HepG2 (cell line): ENCODE measurements around the gene METTL25. TPM values are rescaled to one million over a fixed set of nuclear protein-coding genes. Genes with fewer than 3 reads are reported as not detected.
A peak's percentile ranks its signal among the peaks of the same experiment; 100 is the strongest.

ENCODE experiments used
- AGO2 ChIP-seq: fragments of 200-400 bp; formaldehyde crosslinking; optimal IDR thresholded peaks from 2 replicates; pipeline ENCODE3; 2017; ENCODE audit warnings: mild to moderate bottlenecking, low read depth, low read length, moderate library complexity
- ERF ChIP-seq: IDR thresholded peaks from 2 replicates; pipeline ENCODE4 v1.6.1; 2018; ENCODE audit warnings: missing biosample characterization, missing genetic modification reagents
- GABPA ChIP-seq, 2 experiments: IDR thresholded peaks; 2 replicates each; pipeline ENCODE4 v1.6.1; 2011 to 2016; ENCODE audit warnings: low read depth in 2 of 2, low read length in 1 of 2, missing biosample characterization in 1 of 2, missing genetic modification characterization in 1 of 2
- GMEB2 ChIP-seq: IDR thresholded peaks from 2 replicates; pipeline ENCODE4 v1.6.1; 2016; ENCODE audit warnings: missing biosample characterization, missing genetic modification reagents, low read depth
- HNRNPL ChIP-seq: fragments of 200-400 bp; formaldehyde crosslinking; IDR thresholded peaks from 2 replicates; pipeline ENCODE4 v1.6.1; 2017; ENCODE audit warnings: mild to moderate bottlenecking, low read depth, low read length
- MAF1 ChIP-seq: sonication (generic); formaldehyde crosslinking; IDR thresholded peaks from 2 replicates; pipeline ENCODE4 v1.5.0; 2020; ENCODE audit warnings: missing genetic modification reagents, borderline replicate concordance
- MIER2 ChIP-seq: IDR thresholded peaks from 2 replicates; pipeline ENCODE4 v1.6.1; 2016; ENCODE audit warnings: missing biosample characterization, missing genetic modification reagents
- MIER3 ChIP-seq: IDR thresholded peaks from 2 replicates; pipeline ENCODE4 v1.6.1; 2016; ENCODE audit warnings: missing compliant biosample characterization, borderline replicate concordance
- MLX ChIP-seq: IDR thresholded peaks from 2 replicates; pipeline ENCODE4 v1.6.1; 2016
- NR2F6 ChIP-seq, 2 experiments: IDR thresholded peaks; 2 replicates each; pipeline ENCODE4 v1.6.1; 2016; ENCODE audit warnings: antibody characterized with exemption in 1 of 2, mild to moderate bottlenecking in 1 of 2
- PRDM15 ChIP-seq: sonication (generic); formaldehyde crosslinking; IDR thresholded peaks from 2 replicates; pipeline ENCODE4 v1.4.0; 2020; ENCODE audit warnings: missing genetic modification reagents
- THAP11 ChIP-seq: IDR thresholded peaks from 2 replicates; pipeline ENCODE4 v1.6.1; 2016; ENCODE audit warnings: missing biosample characterization, missing genetic modification reagents
- THRA ChIP-seq: sonication (generic); formaldehyde crosslinking; IDR thresholded peaks from 2 replicates; pipeline ENCODE4 v1.4.0; 2020; ENCODE audit warnings: missing genetic modification reagents, borderline replicate concordance
- WIZ ChIP-seq: sonication (generic); formaldehyde crosslinking; IDR thresholded peaks from 2 replicates; pipeline ENCODE4 v1.5.1; 2020; ENCODE audit warnings: mild to moderate bottlenecking, missing genetic modification reagents
- ZC3H13 ChIP-seq: sonication (generic); formaldehyde crosslinking; IDR thresholded peaks from 2 replicates; pipeline ENCODE4 v1.8.1; 2023; ENCODE audit warnings: mild to moderate bottlenecking, missing genetic modification reagents, moderate library complexity
- ZC3H4 ChIP-seq: sonication (generic); formaldehyde crosslinking; IDR thresholded peaks from 2 replicates; pipeline ENCODE4 v1.4.0; 2020; ENCODE audit warnings: missing genetic modification reagents, borderline replicate concordance
- ZFP91 ChIP-seq: sonication (generic); formaldehyde crosslinking; IDR thresholded peaks from 2 replicates; pipeline ENCODE4 v1.9.0; 2022; ENCODE audit warnings: missing genetic modification reagents, mild to moderate bottlenecking, borderline replicate concordance
- polyA plus RNA-seq, 8 experiments: library from polyadenylated mRNA; depleted of rRNA in 3 of 8; stranded (reverse) in 7 of 8; unstranded in 1 of 8; fragments of >200 nt; fragmentation: Illumina TruSeq in 4 of 8; extraction: Trizol in 4 of 8; gene quantifications; 2 replicates each; pipeline versions ENCODE4 v1.2.1 to v1.2.3, GENCODE V29; 2011 to 2016; ENCODE audit warnings: low read depth in 4 of 8, missing spikeins in 1 of 8, mixed read lengths in 1 of 8; ENCODE audit not compliant: insufficient read depth in 1 of 8
- total RNA-seq, 5 experiments: library from RNA; depleted of rRNA; stranded (reverse); fragments of >200 nt; fragmentation: Illumina TruSeq; extraction: Trizol; gene quantifications; 2 replicates each; pipeline ENCODE4 v1.2.3, GENCODE V29; 2016; ENCODE audit warnings: low read depth in 1 of 5

METTL25 gene
- total and polyA plus RNA-seq, 2 of the 13 experiments (the other 11 are each of a cell fraction or from before 2014, with no cell fraction given), result 2.2 to 7.8 TPM

GRCh38 chr12:82358200-82359114, at the start of gene METTL25, which contains the start of gene CCDC59 (continued):
- TF ChIP-seq ZFP91 (CRISPR knock-in tag) (peak; percentile 95), NR2F6 (IDR thresholded peaks at IDR 0.05) (peak; percentile 89), NR2F6 (CRISPR knock-in tag; IDR thresholded peaks at IDR 0.05) (peak; percentile 94), MIER3 (CRISPR knock-in tag) (peak; percentile 91), PRDM15 (peak; percentile 55; the same call in 1 of the 2 replicates), MAF1 (CRISPR knock-in tag) (peak; percentile 83; the same call in 1 of the 2 replicates), GABPA (IDR thresholded peaks at IDR 0.05; ENCODE audit: low read depth, low read length) (no peak), GABPA (CRISPR knock-in tag; IDR thresholded peaks at IDR 0.05; ENCODE audit: low read depth) (peak; percentile 80), GMEB2 (CRISPR knock-in tag) (peak; percentile 35; the same call in 1 of the 2 replicates), MIER2 (0 out of 2 replicates have a peak, but pooled peaks have one; percentile 73), ZC3H4 (CRISPR knock-in tag) (no peak), MLX (CRISPR knock-in tag) (peak; percentile 73), THRA (CRISPR knock-in tag) (peak; percentile 84), AGO2 (peak; percentile 57), ERF (CRISPR knock-in tag) (peak; percentile 94), THAP11 (CRISPR knock-in tag) (peak; percentile 97), WIZ (CRISPR knock-in tag) (peak; percentile 97), ZC3H13 (no peak; the same call in 1 of the 2 replicates), HNRNPL (peak; percentile 81)
